ENCODE measurements around the gene PIEZO2.
"Not testable (repeated sequence)": the region's sequence is repeated elsewhere in the genome, so short reads cannot be mapped to it uniquely, and the experiment has no call there.

The PIEZO2 gene

DNA sequence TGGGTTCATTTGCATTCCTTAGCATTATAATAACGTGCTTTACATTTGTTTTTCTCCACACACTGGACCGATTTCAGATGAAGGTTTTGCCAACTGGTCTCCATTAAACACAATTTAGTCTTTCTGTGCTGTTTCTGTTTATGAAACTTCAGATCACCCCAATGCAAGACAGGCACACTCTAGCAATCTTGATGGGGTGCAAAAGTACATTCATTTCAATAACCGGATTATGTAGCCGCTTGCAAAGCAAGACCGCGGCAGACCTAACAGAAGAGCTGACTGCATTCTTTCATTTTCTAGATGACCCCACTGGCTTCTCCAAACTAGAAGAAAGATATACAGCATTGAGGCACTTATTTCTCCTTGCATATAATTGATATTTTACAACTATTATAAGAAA is 301.5 kb downstream of the PIEZO2 start:
- Histone ChIP-seq H3K9ac (ENCODE audit: insufficient read length, low read depth) (no peak overlapping the region), H3K9me3 (ENCODE audit: insufficient read depth, low read length) (no peaks in the 10 kb centered on the region; the same call in 1 of the 2 replicates), H3K4me1 (ENCODE audit: insufficient read depth, insufficient read length) (no peaks in the 10 kb centered on the region), H3K36me3 (ENCODE audit: insufficient read depth, insufficient read length, low read length) (no peaks in the 10 kb centered on the region), H3K27me3 (ENCODE audit: insufficient read depth, insufficient read length) (no peaks in the 10 kb centered on the region), H3K4me3 (ENCODE audit: insufficient read length, low read depth) (no peak overlapping the region)
- DNase-seq (ENCODE audit: low read depth, low spot score), result no peak
- no peak for TF ChIP-seq SUZ12 (IDR thresholded peaks at IDR 0.05; ENCODE audit: extremely low read depth, insufficient read depth, insufficient read length)
- TF ChIP-seq YY1 (IDR thresholded peaks at IDR 0.05; ENCODE audit: insufficient read depth, insufficient read length), result no peak
- no peak for TF ChIP-seq ZNF274 (IDR thresholded peaks at IDR 0.05; ENCODE audit: low read depth, low read length)

DNA sequence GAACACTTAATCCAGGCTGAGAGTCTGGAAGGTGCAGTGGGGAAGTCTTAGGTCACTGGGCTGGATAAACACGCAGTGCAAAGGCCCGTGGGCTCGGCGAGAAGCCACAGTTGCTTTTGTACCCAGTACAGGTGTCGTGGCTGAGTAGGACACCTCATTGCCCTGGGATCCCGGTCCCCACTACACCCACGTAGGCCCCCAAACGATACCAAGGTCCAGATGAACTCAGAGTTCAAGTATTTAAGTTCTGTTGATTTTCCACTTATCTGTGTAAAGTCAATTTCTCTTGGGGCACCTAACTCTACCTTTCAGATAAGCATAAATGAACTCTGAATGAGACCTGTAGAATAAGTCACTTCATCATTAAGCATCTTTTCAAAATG is 302.0 kb downstream of the PIEZO2 start:
- TF ChIP-seq YY1 (IDR thresholded peaks at IDR 0.05; ENCODE audit: insufficient read depth, insufficient read length), result no peak
- H3K36me3 ChIP-seq (ENCODE audit: insufficient read depth, insufficient read length, low read length), result no peaks in the 10 kb centered on the region
- H3K9me3 ChIP-seq (ENCODE audit: insufficient read depth, low read length), result no peaks in the 10 kb centered on the region; the same call in 1 of the 2 replicates
- H3K9ac ChIP-seq (ENCODE audit: insufficient read length, low read depth), result no peak overlapping the region
- no peak for DNase-seq (ENCODE audit: low read depth, low spot score)
- no peak overlapping the region for H3K4me3 ChIP-seq (ENCODE audit: insufficient read length, low read depth)
- no peaks in the 10 kb centered on the region for H3K27me3 ChIP-seq (ENCODE audit: insufficient read depth, insufficient read length)
- H3K4me1 ChIP-seq (ENCODE audit: insufficient read depth, insufficient read length), result no peaks in the 10 kb centered on the region

DNA sequence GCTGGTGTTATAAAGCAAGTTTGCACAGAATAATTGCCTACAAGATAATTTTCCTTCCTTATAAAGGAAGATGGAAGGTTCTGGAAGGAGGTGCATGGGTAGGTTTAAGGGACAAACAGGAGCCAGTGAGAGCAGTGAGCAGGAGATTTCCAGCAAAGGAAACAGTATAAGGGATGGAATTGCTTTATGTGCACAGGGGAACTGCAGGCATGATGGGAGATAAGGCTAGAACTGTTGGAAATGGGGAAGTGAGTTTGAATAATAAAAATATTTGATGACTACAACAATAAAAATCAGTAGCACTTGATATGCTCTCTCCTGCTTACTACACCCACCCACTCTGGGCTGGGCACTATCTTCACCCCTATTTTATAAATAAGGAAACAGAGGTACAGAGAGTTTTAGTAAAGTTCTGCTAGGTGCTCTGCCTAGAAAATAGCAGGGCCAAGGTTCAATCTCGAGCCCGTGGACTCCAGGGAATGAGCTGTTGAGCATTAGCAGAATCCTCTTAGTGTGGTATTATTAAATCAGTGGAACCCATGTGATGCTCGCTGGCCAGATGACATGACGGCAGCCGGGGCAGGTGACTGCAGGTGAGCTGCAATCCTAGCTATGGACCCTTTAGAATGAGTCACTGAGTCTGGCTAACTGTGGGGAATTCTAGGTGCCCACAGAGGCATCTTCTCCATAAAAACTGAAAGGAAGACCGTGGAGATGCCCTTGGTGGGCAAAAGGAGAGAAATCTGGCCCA is 302.5 kb downstream of the PIEZO2 start:
- H3K27me3 ChIP-seq (ENCODE audit: insufficient read depth, insufficient read length), result no peaks in the 10 kb centered on the region
- H3K4me1 ChIP-seq (ENCODE audit: insufficient read depth, insufficient read length), result no peaks in the 10 kb centered on the region
- no peaks in the 10 kb centered on the region; the same call in 1 of the 2 replicates for H3K9me3 ChIP-seq (ENCODE audit: insufficient read depth, low read length)
- H3K4me3 ChIP-seq (ENCODE audit: insufficient read length, low read depth), result no peak overlapping the region
- DNase-seq (ENCODE audit: low read depth, low spot score), result no peak
- TF ChIP-seq SUZ12 (IDR thresholded peaks at IDR 0.05; ENCODE audit: extremely low read depth, insufficient read depth, insufficient read length), result no peak
- no peak for TF ChIP-seq YY1 (IDR thresholded peaks at IDR 0.05; ENCODE audit: insufficient read depth, insufficient read length)
- no peak overlapping the region for H3K9ac ChIP-seq (ENCODE audit: insufficient read length, low read depth)
- H3K36me3 ChIP-seq (ENCODE audit: insufficient read depth, insufficient read length, low read length), result no peaks in the 10 kb centered on the region

DNA sequence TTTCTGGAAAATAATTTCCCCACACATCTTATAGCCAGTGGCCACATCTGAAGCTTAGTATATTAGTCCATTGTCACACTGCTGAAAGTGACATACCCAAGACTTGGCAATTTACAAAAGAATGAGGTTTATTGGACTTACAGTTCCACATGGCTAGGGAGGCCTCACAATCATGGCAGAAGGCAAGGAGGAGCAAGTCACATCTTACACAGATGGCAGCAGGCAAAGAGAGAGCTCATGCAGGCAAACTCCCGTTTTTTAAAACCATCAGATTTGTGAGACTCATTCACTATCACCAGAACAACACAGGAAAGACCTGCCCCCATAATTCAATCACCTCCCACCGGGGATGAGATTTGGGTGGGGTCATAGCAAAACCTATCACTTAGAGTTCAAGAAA is 303.3 kb downstream of the PIEZO2 start:
- H3K4me3 ChIP-seq (ENCODE audit: insufficient read length, low read depth); H3K36me3 ChIP-seq (ENCODE audit: insufficient read depth, insufficient read length, low read length); DNase-seq (ENCODE audit: low read depth, low spot score); H3K4me1 ChIP-seq (ENCODE audit: insufficient read depth, insufficient read length); H3K27me3 ChIP-seq (ENCODE audit: insufficient read depth, insufficient read length); H3K9ac ChIP-seq (ENCODE audit: insufficient read length, low read depth); H3K9me3 ChIP-seq (ENCODE audit: insufficient read depth, low read length): not testable (repeated sequence)

DNA sequence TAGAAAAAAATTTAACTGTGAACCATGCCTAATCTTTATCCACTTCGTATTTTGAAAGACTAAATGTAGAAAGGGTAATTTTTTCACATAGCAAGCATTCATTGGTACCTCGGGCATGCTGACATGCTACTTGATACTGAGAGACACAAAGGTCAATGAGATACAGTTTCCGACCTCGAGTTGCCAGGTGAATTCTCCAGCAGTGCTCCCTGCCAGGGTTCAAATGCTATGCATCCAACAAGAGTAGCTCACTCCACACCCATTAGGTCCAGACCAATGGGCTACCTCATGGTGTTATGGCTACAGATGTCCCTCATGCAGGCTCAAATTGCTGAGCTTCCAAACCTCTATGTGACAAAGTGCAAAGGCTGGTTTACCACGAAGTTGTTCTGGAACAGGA is 305.8 kb downstream of the PIEZO2 start:
- no peaks in the 10 kb centered on the region for H3K4me1 ChIP-seq (ENCODE audit: insufficient read depth, insufficient read length)
- no peaks in the 10 kb centered on the region; the same call in 1 of the 2 replicates for H3K9me3 ChIP-seq (ENCODE audit: insufficient read depth, low read length)
- no peaks in the 10 kb centered on the region for H3K36me3 ChIP-seq (ENCODE audit: insufficient read depth, insufficient read length, low read length)
- H3K9ac ChIP-seq (ENCODE audit: insufficient read length, low read depth), result no peak overlapping the region
- DNase-seq (ENCODE audit: low read depth, low spot score), result no peak
- H3K4me3 ChIP-seq (ENCODE audit: insufficient read length, low read depth), result no peak overlapping the region
- TF ChIP-seq SUZ12 (IDR thresholded peaks at IDR 0.05; ENCODE audit: extremely low read depth, insufficient read depth, insufficient read length), result no peak
- no peak for TF ChIP-seq YY1 (IDR thresholded peaks at IDR 0.05; ENCODE audit: insufficient read depth, insufficient read length)
- no peak for TF ChIP-seq ZNF274 (IDR thresholded peaks at IDR 0.05; ENCODE audit: low read depth, low read length)
- no peaks in the 10 kb centered on the region for H3K27me3 ChIP-seq (ENCODE audit: insufficient read depth, insufficient read length)

DNA sequence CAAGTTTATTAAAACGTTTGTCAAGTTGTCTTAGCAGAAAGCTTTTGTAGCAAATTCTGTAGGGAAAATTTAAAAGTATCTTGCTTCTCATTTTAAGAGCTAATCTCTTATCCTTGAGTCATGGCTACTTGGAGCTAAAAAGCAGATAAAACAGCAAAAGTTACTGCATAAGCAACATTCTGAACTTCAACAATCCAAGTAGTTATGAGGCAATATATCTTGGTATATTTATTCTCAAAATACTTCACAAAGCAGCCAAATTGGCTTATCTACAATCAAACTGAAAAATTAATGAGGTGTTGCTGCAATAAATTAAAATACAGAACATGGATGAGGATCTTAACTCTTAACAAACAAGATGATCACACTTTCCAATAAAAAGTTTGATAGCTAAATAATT is 306.5 kb downstream of the PIEZO2 start:
- Histone ChIP-seq H3K27me3 (ENCODE audit: insufficient read depth, insufficient read length) (no peaks in the 10 kb centered on the region), H3K9ac (ENCODE audit: insufficient read length, low read depth) (no peak overlapping the region), H3K4me3 (ENCODE audit: insufficient read length, low read depth) (no peak overlapping the region), H3K9me3 (ENCODE audit: insufficient read depth, low read length) (no peaks in the 10 kb centered on the region; the same call in 1 of the 2 replicates), H3K36me3 (ENCODE audit: insufficient read depth, insufficient read length, low read length) (no peaks in the 10 kb centered on the region), H3K4me1 (ENCODE audit: insufficient read depth, insufficient read length) (no peaks in the 10 kb centered on the region)
- DNase-seq (ENCODE audit: low read depth, low spot score), result no peak
- no peak for TF ChIP-seq ZNF274 (IDR thresholded peaks at IDR 0.05; ENCODE audit: low read depth, low read length)
- TF ChIP-seq YY1 (IDR thresholded peaks at IDR 0.05; ENCODE audit: insufficient read depth, insufficient read length), result no peak
- TF ChIP-seq SUZ12 (IDR thresholded peaks at IDR 0.05; ENCODE audit: extremely low read depth, insufficient read depth, insufficient read length), result no peak

DNA sequence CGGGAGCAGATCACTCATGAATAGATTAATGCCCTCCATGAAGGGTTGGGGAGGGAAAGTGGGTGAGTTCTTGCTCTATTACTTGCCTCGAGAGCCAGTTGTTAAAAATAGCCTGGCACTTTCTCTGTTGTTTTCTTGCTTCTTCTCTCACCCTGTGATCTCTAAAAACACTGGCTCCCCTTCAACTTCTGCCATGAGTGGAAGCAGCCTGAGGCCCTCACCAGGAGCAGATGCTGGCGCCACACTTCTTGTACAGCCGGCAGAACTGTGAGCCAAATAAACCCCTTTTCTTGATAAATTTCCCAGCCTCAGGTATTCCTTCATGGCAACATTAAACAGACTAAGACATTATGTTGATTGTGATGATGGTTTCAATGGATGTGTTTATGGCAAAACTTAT is 307.0 kb downstream of the PIEZO2 start:
- Histone ChIP-seq H3K4me1 (ENCODE audit: insufficient read depth, insufficient read length) (no peaks in the 10 kb centered on the region), H3K27me3 (ENCODE audit: insufficient read depth, insufficient read length) (no peaks in the 10 kb centered on the region), H3K9ac (ENCODE audit: insufficient read length, low read depth) (no peak overlapping the region), H3K36me3 (ENCODE audit: insufficient read depth, insufficient read length, low read length) (no peaks in the 10 kb centered on the region), H3K4me3 (ENCODE audit: insufficient read length, low read depth) (no peak overlapping the region), H3K9me3 (ENCODE audit: insufficient read depth, low read length) (no peaks in the 10 kb centered on the region; the same call in 1 of the 2 replicates)
- DNase-seq (ENCODE audit: low read depth, low spot score), result no peak
- no peak for TF ChIP-seq YY1 (IDR thresholded peaks at IDR 0.05; ENCODE audit: insufficient read depth, insufficient read length)
- TF ChIP-seq ZNF274 (IDR thresholded peaks at IDR 0.05; ENCODE audit: low read depth, low read length), result no peak
- TF ChIP-seq SUZ12 (IDR thresholded peaks at IDR 0.05; ENCODE audit: extremely low read depth, insufficient read depth, insufficient read length), result no peak

DNA sequence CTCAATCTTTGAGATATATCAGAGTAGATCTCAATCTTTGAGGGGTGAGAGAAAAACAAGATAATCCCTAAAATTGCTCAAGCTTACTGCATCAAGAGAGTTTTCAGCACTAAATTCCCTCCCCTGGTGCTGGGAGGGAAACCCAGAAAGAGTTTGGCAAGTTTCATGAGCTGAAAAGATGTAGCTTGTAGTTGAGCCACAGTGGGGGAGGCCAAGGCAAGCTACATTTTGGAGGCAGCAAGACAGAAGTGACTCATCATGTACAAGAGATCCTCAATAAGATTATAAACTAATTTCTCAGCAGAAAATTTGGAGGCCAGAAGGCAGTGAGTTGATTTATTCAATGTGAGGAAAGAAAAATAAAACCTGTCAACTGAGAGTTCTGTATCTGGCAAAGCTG is 308.2 kb downstream of the PIEZO2 start:
- Histone ChIP-seq H3K9ac (ENCODE audit: insufficient read length, low read depth) (no peak overlapping the region), H3K27me3 (ENCODE audit: insufficient read depth, insufficient read length) (no peaks in the 10 kb centered on the region), H3K4me1 (ENCODE audit: insufficient read depth, insufficient read length) (no peaks in the 10 kb centered on the region), H3K4me3 (ENCODE audit: insufficient read length, low read depth) (no peak overlapping the region), H3K36me3 (ENCODE audit: insufficient read depth, insufficient read length, low read length) (no peaks in the 10 kb centered on the region), H3K9me3 (ENCODE audit: insufficient read depth, low read length) (no peaks in the 10 kb centered on the region)
- TF ChIP-seq SUZ12 (IDR thresholded peaks at IDR 0.05; ENCODE audit: extremely low read depth, insufficient read depth, insufficient read length) (no peak), YY1 (IDR thresholded peaks at IDR 0.05; ENCODE audit: insufficient read depth, insufficient read length) (no peak), ZNF274 (IDR thresholded peaks at IDR 0.05; ENCODE audit: low read depth, low read length) (no peak)
- DNase-seq (ENCODE audit: low read depth, low spot score), result no peak

Measured in NT2/D1 (cell line).